Heart left ventricle (tissue), 16 donors: ENCODE measurements around the gene AMBP. TPM values are rescaled to one million over a fixed set of nuclear protein-coding genes. Genes with fewer than 3 reads are reported as not detected.

ENCODE experiments used
- ATAC-seq, 4 donors: fragments of 200-7000 bp; cut with Tn5 transposase; one replicate each; pipeline ENCODE4 v1.9.1; 2020 to 2022; ENCODE audit warnings: moderate library complexity in 4 of 4, mild to moderate bottlenecking in 3 of 4, moderate number of reproducible peaks in 1 of 4
- DNase-seq, 5 donors: peaks; one replicate each; pipeline ENCODE4 v3.0.0-alpha.2; 2020
- H3K27ac ChIP-seq, 12 donors: fragments of 200-600 bp; sonication (generic) in 4 of 12; one replicate each; pipeline versions ENCODE4 v1.5.0 to v1.8.0; 2016 to 2022; ENCODE audit warnings: mild to moderate bottlenecking in 2 of 12
- H3K27me3 ChIP-seq, 9 donors: fragments of 200-600 bp; sonication (generic) in 2 of 9; one replicate each; pipeline versions ENCODE4 v1.5.1 to v1.8.0; 2016 to 2022; ENCODE audit warnings: mild to moderate bottlenecking in 3 of 9
- H3K36me3 ChIP-seq, 9 donors: fragments of 200-600 bp; sonication (generic) in 2 of 9; one replicate each; pipeline versions ENCODE4 v1.5.0 to v1.8.0; 2018 to 2022; ENCODE audit warnings: mild to moderate bottlenecking in 2 of 9
- H3K4me1 ChIP-seq, 12 donors: fragments of 200-600 bp; sonication (generic) in 4 of 12; one replicate each; pipeline versions ENCODE4 v1.5.0 to v1.8.0; 2016 to 2022; ENCODE audit warnings: mild to moderate bottlenecking in 3 of 12
- H3K4me3 ChIP-seq, 12 donors: fragments of 200-600 bp; sonication (generic) in 4 of 12; one replicate each; pipeline versions ENCODE4 v1.5.0 to v1.8.0; 2017 to 2022; ENCODE audit warnings: mild to moderate bottlenecking in 9 of 12, moderate library complexity in 4 of 12
- H3K9me3 ChIP-seq, 12 donors: fragments of 200-600 bp; sonication (generic) in 4 of 12; one replicate each; pipeline versions ENCODE4 v1.5.0 to v1.8.0; 2016 to 2022; ENCODE audit warnings: mild to moderate bottlenecking in 1 of 12
- POLR2A ChIP-seq, 2 donors: fragments of 450-650 bp; IDR thresholded peaks; one replicate each; pipeline ENCODE4 v1.6.1; 2017; ENCODE audit warnings: antibody characterized with exemption in 2 of 2, mild to moderate bottlenecking in 2 of 2, moderate library complexity in 2 of 2
- WGBS, 4 donors: extraction: QIAGEN DNeasy Blood & Tissue Kit in 2 of 4; methylation state at CpG; one replicate each; pipeline versions ENCODE4 v1.1.5 to v1.1.7; 2013 to 2018; 5-methylcytosine and 5-hydroxymethylcytosine counted together
- intact Hi-C, 10 donors: fragments of 100-400 bp; cut with DNase I; formaldehyde crosslinking; loops; one replicate each; pipeline versions ENCODE4 v1.11.1 to v1.14.2; 2022
- polyA plus RNA-seq, 2 donors: library from polyadenylated mRNA; stranded (reverse); fragments of 200-250 nt; gene quantifications; one replicate each; pipeline ENCODE4 v1.2.3, GENCODE V29; 2013
- total RNA-seq, 9 donors: library from RNA; depleted of rRNA in 2 of 9; stranded (reverse); fragments of >200 nt in 2 of 9; fragmentation: NEBNext Ultra II Directional in 3 of 9; extraction: Animal tissue kit (Norgen Biotek cat#: 25700) in 3 of 9; gene quantifications; one replicate each; pipeline versions ENCODE4 v1.1.0 to v1.2.4, GENCODE V29; 2016 to 2023
- TF ChIP-seq, protein P1 (sequence below), 12 donors: fragments of 200-600 bp; sonication (generic) in 4 of 12; IDR thresholded peaks; one replicate each; pipeline versions ENCODE4 v1.5.0 to v1.8.0; 2018 to 2022; ENCODE audit warnings: antibody characterized with exemption in 12 of 12, mild to moderate bottlenecking in 5 of 12
- donor health status: ischemic (EF 13 %, LVEDD 7.1; RV severe dilation, severe dysfunction).
- donor health status: healthy with polysubstance abuse.
- donor health status: DM: no; HTN: yes; CAD: no.
- donor health status: DM: no; HTN: no; CAD: no.
- donor health status: ischemic (EF 25% LVEDD 6.9; RV normal size, moderate dysfunction).
- donor health status: ischemic (EF 25% LVEDD 5.7; RV mildly dilated, moderate dysfunction).
- donor health status: healthy.
- donor health status: DM: yes; HTN: yes; CAD: no.
- donor health status: ischemic (EF 35%, LVEDD 5.7; RV mildly dilated, moderate dysfunction).
- donor health status: nonischemic (EF 11% LVEDD 7.7; RV severe dilation, severe dysfunction).
- donor health status: DM: yes; HTN: yes; CAD: no.
- donor health status: PGD.
- donor health status: ischemic (EF 29% LVEDD 5.4; RV normal size, mild dysfunction).
- donor health status: nonischemic (EF 23%, LVEDD 6.1; RV moderate dilation, normal function).

The AMBP gene
- total and polyA plus RNA-seq, 11 donors: 0.08 to 0.32 (median 0.20) TPM; not detected in 8

DNA sequence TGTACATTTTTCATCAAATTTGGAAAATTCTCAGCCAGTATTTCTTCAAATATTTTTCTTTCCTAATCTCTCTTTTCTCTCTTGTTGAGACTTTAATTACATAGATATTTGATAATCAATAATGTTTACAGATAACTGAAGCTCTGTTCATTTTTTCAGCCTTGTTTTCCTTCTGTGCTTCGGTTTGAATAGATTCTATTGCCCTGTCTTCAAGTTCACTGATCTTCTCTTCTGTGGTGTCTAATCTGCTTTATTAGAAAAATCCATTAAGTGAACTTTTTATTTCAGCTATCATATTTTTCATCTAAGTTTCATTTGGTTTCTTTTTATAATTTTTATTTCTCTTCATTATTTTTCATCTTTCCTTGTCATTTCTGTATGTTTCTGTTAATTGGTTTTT lies 54.1 kb downstream of the AMBP start:
- peaks cover 0 to 39% (median 0%) of the 10 kb centered on the region in 9 donors for H3K36me3 ChIP-seq
- TF ChIP-seq, protein P1, sequence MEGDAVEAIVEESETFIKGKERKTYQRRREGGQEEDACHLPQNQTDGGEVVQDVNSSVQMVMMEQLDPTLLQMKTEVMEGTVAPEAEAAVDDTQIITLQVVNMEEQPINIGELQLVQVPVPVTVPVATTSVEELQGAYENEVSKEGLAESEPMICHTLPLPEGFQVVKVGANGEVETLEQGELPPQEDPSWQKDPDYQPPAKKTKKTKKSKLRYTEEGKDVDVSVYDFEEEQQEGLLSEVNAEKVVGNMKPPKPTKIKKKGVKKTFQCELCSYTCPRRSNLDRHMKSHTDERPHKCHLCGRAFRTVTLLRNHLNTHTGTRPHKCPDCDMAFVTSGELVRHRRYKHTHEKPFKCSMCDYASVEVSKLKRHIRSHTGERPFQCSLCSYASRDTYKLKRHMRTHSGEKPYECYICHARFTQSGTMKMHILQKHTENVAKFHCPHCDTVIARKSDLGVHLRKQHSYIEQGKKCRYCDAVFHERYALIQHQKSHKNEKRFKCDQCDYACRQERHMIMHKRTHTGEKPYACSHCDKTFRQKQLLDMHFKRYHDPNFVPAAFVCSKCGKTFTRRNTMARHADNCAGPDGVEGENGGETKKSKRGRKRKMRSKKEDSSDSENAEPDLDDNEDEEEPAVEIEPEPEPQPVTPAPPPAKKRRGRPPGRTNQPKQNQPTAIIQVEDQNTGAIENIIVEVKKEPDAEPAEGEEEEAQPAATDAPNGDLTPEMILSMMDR (IDR thresholded peaks at IDR 0.05): no peak
- no peak for TF ChIP-seq POLR2A (IDR thresholded peaks at IDR 0.05)
- no peaks in the 10 kb centered on the region for H3K4me1 ChIP-seq
- H3K4me3 ChIP-seq: no peak overlapping the region
- H3K27me3 ChIP-seq: no peaks in the 10 kb centered on the region
- DNase-seq (no peak), ATAC-seq (no peak)
- WGBS, 4 donors: 95 to 100% (median 98%) methylated on average over 1 of the region's 1 CpG
- intact Hi-C loops: loop anchor here in 1 of 10 donors (10.0 kb wide), 1 partner anchor 289 kb away; no protein-coding TSS in a partner anchor
- H3K27ac ChIP-seq: no peak overlapping the region
- H3K9me3 ChIP-seq: peaks cover 0 to 56% (median 25%) of the 10 kb centered on the region in 12 donors

GRCh38 chr9:114021578-114021977 lies 56.5 kb downstream of the AMBP start:
- no peak for ATAC-seq
- peaks cover 0 to 56% (median 25%) of the 10 kb centered on the region in 12 donors for H3K9me3 ChIP-seq
- H3K4me3 ChIP-seq: no peak overlapping the region
- H3K4me1 ChIP-seq: no peaks in the 10 kb centered on the region
- 90 to 93% (median 92%) methylated on average over 3 of the region's 3 CpGs for WGBS, 4 donors
- H3K27me3 ChIP-seq: no peaks in the 10 kb centered on the region
- no peak for DNase-seq
- H3K27ac ChIP-seq: no peak overlapping the region
- peaks cover 0 to 40% (median 4%) of the 10 kb centered on the region in 9 donors for H3K36me3 ChIP-seq
- TF ChIP-seq, protein P1 (IDR thresholded peaks at IDR 0.05): no peak
- TF ChIP-seq POLR2A (IDR thresholded peaks at IDR 0.05): no peak
- intact Hi-C loops: loop anchor here in 1 of 10 donors (10.0 kb wide), 1 partner anchor 287 kb away; no protein-coding TSS in a partner anchor

GRCh38 chr9:114017741-114018715 lies 60.1 kb downstream of the AMBP start:
- no peak for DNase-seq
- Histone ChIP-seq H3K9me3 (peaks cover 0 to 50% (median 12%) of the 10 kb centered on the region in 12 donors), H3K4me1 (no peaks in the 10 kb centered on the region), H3K27ac (no peak overlapping the region), H3K4me3 (no peak overlapping the region), H3K36me3 (peaks cover 0 to 39% (median 7%) of the 10 kb centered on the region in 9 donors), H3K27me3 (no peaks in the 10 kb centered on the region)
- peak in 1 of 4 donors; percentile 42 for ATAC-seq
- 89 to 96% (median 92%) methylated on average over 6 of the region's 6 CpGs for WGBS, 4 donors
- intact Hi-C loops: no loop called here
- TF ChIP-seq, protein P1 (IDR thresholded peaks at IDR 0.05): no peak
- TF ChIP-seq POLR2A (IDR thresholded peaks at IDR 0.05): no peak
